Type B pancreatic cell (in vitro differentiated cells): ENCODE measurements around the gene MPC2. TPM values are rescaled to one million over a fixed set of nuclear protein-coding genes. Genes with fewer than 3 reads are reported as not detected.

Source experiments
- DNase-seq: peaks from one replicate; pipeline ENCODE4 v3.0.0; 2021; ENCODE audit warnings: mixed read lengths; ENCODE audit not compliant: unreplicated experiment; ENCODE audit errors: extremely low spot score
- H3K27ac Mint-ChIP-seq: 2 replicates; pipeline ENCODE4 v1.8.0; 2021; ENCODE audit warnings: mild to moderate bottlenecking, mixed read lengths
- H3K27me3 Mint-ChIP-seq: 2 replicates; pipeline ENCODE4 v1.8.0; 2021; ENCODE audit warnings: mixed read lengths
- H3K36me3 Mint-ChIP-seq: 2 replicates; pipeline ENCODE4 v1.8.0; 2021; ENCODE audit warnings: mixed read lengths
- H3K4me1 Mint-ChIP-seq: one replicate; pipeline ENCODE4 v1.8.0; 2021; ENCODE audit warnings: mixed read lengths; ENCODE audit not compliant: unreplicated experiment
- H3K4me3 Mint-ChIP-seq: 2 replicates; pipeline ENCODE4 v1.8.0; 2021; ENCODE audit warnings: mild to moderate bottlenecking, mixed read lengths
- H3K9me3 Mint-ChIP-seq: 2 replicates; pipeline ENCODE4 v1.8.0; 2021; ENCODE audit warnings: mixed read lengths
- total RNA-seq: library from RNA; stranded (reverse); gene quantifications from 2 replicates; pipeline ENCODE4 v1.2.1, GENCODE V29; 2021; ENCODE audit warnings: low replicate concordance
- TF ChIP-seq, protein P1 (sequence below): fragments of 200-600 bp; sonication (generic); conservative IDR thresholded peaks from 2 replicates; pipeline ENCODE4 v1.5.0; 2021; ENCODE audit warnings: antibody characterized with exemption, mild to moderate bottlenecking

MPC2 gene
- total RNA-seq, 1 donor from 2014 or later = 60.2 TPM

DNA sequence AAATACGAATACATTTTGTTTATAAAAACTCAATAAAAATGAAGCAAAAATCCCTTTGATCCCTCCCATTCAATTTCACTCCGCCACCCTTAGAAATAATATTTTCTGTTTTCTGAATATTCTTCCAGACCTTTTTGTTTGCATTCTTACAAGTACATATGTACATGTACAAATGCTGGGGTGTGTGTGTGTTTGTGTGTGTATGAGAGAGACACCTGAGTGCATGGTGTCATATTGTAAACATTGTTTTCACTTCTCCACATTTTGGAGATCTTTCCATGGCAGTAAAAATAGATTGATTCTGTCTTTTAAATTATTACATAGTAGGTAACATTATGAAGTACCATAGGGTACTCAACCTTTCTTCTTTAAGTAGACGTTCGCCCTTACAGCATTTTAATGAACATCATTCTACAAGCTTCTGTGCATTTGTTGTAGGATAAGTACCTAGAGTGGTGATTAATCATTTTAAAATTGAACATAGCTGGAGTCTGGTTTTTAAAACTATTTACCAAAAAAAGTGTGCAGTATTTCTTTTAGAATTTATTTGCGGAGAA, 1.3 kb upstream of the MPC2 start:
- Mint-ChIP-seq H3K9me3 (no peaks in the 10 kb centered on the region), H3K4me1 (peaks cover 23% of the 10 kb centered on the region), H3K36me3 (peaks cover 4% of the 10 kb centered on the region), H3K27ac (peak overlapping the region; percentile 97), H3K27me3 (peaks cover 3% of the 10 kb centered on the region), H3K4me3 (peak overlapping the region; percentile 95)
- DNase-seq = no peak
- TF ChIP-seq, protein P1, sequence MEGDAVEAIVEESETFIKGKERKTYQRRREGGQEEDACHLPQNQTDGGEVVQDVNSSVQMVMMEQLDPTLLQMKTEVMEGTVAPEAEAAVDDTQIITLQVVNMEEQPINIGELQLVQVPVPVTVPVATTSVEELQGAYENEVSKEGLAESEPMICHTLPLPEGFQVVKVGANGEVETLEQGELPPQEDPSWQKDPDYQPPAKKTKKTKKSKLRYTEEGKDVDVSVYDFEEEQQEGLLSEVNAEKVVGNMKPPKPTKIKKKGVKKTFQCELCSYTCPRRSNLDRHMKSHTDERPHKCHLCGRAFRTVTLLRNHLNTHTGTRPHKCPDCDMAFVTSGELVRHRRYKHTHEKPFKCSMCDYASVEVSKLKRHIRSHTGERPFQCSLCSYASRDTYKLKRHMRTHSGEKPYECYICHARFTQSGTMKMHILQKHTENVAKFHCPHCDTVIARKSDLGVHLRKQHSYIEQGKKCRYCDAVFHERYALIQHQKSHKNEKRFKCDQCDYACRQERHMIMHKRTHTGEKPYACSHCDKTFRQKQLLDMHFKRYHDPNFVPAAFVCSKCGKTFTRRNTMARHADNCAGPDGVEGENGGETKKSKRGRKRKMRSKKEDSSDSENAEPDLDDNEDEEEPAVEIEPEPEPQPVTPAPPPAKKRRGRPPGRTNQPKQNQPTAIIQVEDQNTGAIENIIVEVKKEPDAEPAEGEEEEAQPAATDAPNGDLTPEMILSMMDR = no peak

DNA sequence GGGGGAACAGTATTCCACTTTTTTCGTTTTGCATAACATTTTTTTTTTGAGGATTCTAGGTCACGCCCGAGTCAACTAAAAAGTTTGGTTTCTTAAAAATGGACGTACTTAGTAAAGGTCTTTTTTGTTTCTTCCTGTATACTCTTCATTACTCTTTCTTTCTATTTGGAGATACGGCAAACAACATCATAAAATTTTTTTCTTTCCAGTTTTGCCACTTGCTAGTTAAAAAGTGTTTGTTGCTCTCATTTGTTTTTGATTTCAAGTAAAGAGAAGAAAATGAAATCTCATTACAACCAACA, 788 bp upstream of the MPC2 start:
- Mint-ChIP-seq H3K27me3 (peaks cover 3% of the 10 kb centered on the region), H3K4me3 (peak overlapping the region; percentile 95), H3K9me3 (no peaks in the 10 kb centered on the region), H3K36me3 (peaks cover 4% of the 10 kb centered on the region), H3K4me1 (peaks cover 23% of the 10 kb centered on the region), H3K27ac (peak overlapping the region; percentile 97)
- TF ChIP-seq, protein P1 = no peak
- no peak for DNase-seq

GRCh38 chr1:167936068-167936929, 573 bp downstream of the MPC2 start, which contains the start of gene DCAF6:
TSS of gene DCAF6 (plus strand) at chr1:167936683. CDS start at chr1:167936912, 229 bp downstream.
- Mint-ChIP-seq H3K4me1 (peaks cover 19% of the 10 kb centered on the region), H3K27me3 (peaks cover 3% of the 10 kb centered on the region), H3K27ac (peak within 1 kb of the TSS; percentile 99), H3K4me3 (peak within 1 kb of the TSS; percentile 95), H3K9me3 (no peaks in the 10 kb centered on the region), H3K36me3 (peaks cover 1% of the 10 kb centered on the region)
- TF ChIP-seq, protein P1 = no peak
- peak; percentile 96 for DNase-seq

GRCh38 chr1:167935216-167936067, 1.4 kb downstream of the MPC2 start:
- Mint-ChIP-seq H3K4me1 (peaks cover 15% of the 10 kb centered on the region), H3K27ac (peak overlapping the region; percentile 99)

More at GRCh38 chr1:167935216-167936067, 1.4 kb downstream of the MPC2 start:
- TF ChIP-seq, protein P1 = no peak
- Mint-ChIP-seq H3K36me3 (no peaks in the 10 kb centered on the region), H3K9me3 (no peaks in the 10 kb centered on the region), H3K4me3 (peak overlapping the region; percentile 95), H3K27me3 (peaks cover 3% of the 10 kb centered on the region)
- DNase-seq = no peak
